H9 (cell line): ENCODE results near the gene MAPT. TPM values are rescaled to one million over a fixed set of nuclear protein-coding genes. Genes with fewer than 3 reads are reported as not detected.

Experiments
- DNase-seq: peaks from one replicate; pipeline ENCODE4 v3.0.0-alpha.2; 2017
- H2AFZ ChIP-seq: one replicate; pipeline ENCODE4 v1.6.1; 2013; ENCODE audit warnings: mild to moderate bottlenecking, low read length, control low read depth, moderate library complexity
- H2AK5ac ChIP-seq: 2 replicates; pipeline ENCODE4 v1.6.1; 2013; ENCODE audit warnings: low read length, control low read depth, mixed read lengths; ENCODE audit not compliant: insufficient read length
- H2BK120ac ChIP-seq: one replicate; pipeline ENCODE4 v1.6.1; 2013; ENCODE audit warnings: low read depth, mild to moderate bottlenecking, low read length, control low read depth, inconsistent platforms; ENCODE audit not compliant: poor library complexity, severe bottlenecking
- H2BK12ac ChIP-seq: 2 replicates; pipeline ENCODE4 v1.6.1; 2013; ENCODE audit warnings: low read length, control low read depth, mixed read lengths, low read depth; ENCODE audit not compliant: insufficient read length
- H2BK15ac ChIP-seq: 2 replicates; pipeline ENCODE4 v1.6.1; 2013; ENCODE audit warnings: low read depth, low read length, control low read depth
- H2BK20ac ChIP-seq: one replicate; pipeline ENCODE4 v1.6.1; 2013; ENCODE audit warnings: low read depth, mild to moderate bottlenecking, low read length, control low read depth, inconsistent platforms; ENCODE audit not compliant: poor library complexity, severe bottlenecking
- H2BK5ac ChIP-seq: 2 replicates; pipeline ENCODE4 v1.6.1; 2013; ENCODE audit warnings: low read length, control low read depth, mixed read lengths; ENCODE audit not compliant: insufficient read length
- H3K14ac ChIP-seq: 2 replicates; pipeline ENCODE4 v1.6.1; 2013; ENCODE audit warnings: low read length, control low read depth; ENCODE audit not compliant: insufficient read depth
- H3K18ac ChIP-seq: 2 replicates; pipeline ENCODE4 v1.6.1; 2013; ENCODE audit warnings: low read depth, mild to moderate bottlenecking, mixed read lengths, low read length, control low read depth; ENCODE audit not compliant: insufficient read length
- H3K23ac ChIP-seq: 2 replicates; pipeline ENCODE4 v1.6.1; 2013; ENCODE audit warnings: low read length, control low read depth, mixed read lengths, low read depth; ENCODE audit not compliant: insufficient read length
- H3K23me2 ChIP-seq: 2 replicates; pipeline ENCODE4 v1.6.1; 2013; ENCODE audit warnings: low read depth, mild to moderate bottlenecking, mixed read lengths, low read length, control low read depth; ENCODE audit not compliant: insufficient read length, poor library complexity, severe bottlenecking
- H3K27ac ChIP-seq: 2 replicates; pipeline ENCODE4 v1.5.1; 2013; ENCODE audit warnings: low read length, control low read depth, mixed read lengths, low read depth; ENCODE audit not compliant: insufficient read length
- H3K27me3 ChIP-seq: 2 replicates; pipeline ENCODE4 v1.6.1; 2013; ENCODE audit warnings: low read length, control low read depth, inconsistent platforms; ENCODE audit not compliant: insufficient read depth
- H3K4ac ChIP-seq: 2 replicates; pipeline ENCODE4 v1.6.1; 2013; ENCODE audit warnings: low read depth, mild to moderate bottlenecking, control low read depth, inconsistent platforms, low read length, moderate library complexity
- H3K4me1 ChIP-seq: 2 replicates; pipeline ENCODE4 v1.6.1; 2013; ENCODE audit warnings: low read length, control low read depth, inconsistent platforms; ENCODE audit not compliant: insufficient read depth
- H3K4me2 ChIP-seq: 2 replicates; pipeline ENCODE4 v1.6.1; 2013; ENCODE audit warnings: low read length, control low read depth, mixed read lengths; ENCODE audit not compliant: insufficient read length, insufficient read depth
- H3K56ac ChIP-seq: 2 replicates; pipeline ENCODE4 v1.6.1; 2013; ENCODE audit warnings: low read depth, mild to moderate bottlenecking, mixed read lengths, low read length, control low read depth; ENCODE audit not compliant: insufficient read length
- H3K79me1 ChIP-seq: 2 replicates; pipeline ENCODE4 v1.6.1; 2013; ENCODE audit warnings: low read depth, mild to moderate bottlenecking, moderate library complexity, low read length, control low read depth, inconsistent platforms; ENCODE audit not compliant: insufficient read depth, poor library complexity, severe bottlenecking
- H3K79me2 ChIP-seq: 2 replicates; pipeline ENCODE4 v1.6.1; 2013; ENCODE audit warnings: low read length, control low read depth, inconsistent platforms; ENCODE audit not compliant: insufficient read depth
- H3K9ac ChIP-seq: 2 replicates; pipeline ENCODE4 v1.6.1; 2013; ENCODE audit warnings: low read length, control low read depth, mixed read lengths; ENCODE audit not compliant: insufficient read length; ENCODE audit errors: extremely low read depth
- H3K9me3 ChIP-seq: one replicate; pipeline ENCODE4 v1.6.1; 2013; ENCODE audit warnings: low read depth, low read length, inconsistent platforms; ENCODE audit not compliant: control insufficient read depth
- H3T11ph ChIP-seq: one replicate; pipeline ENCODE4 v1.6.1; 2013; ENCODE audit warnings: mild to moderate bottlenecking, low read length, control low read depth, inconsistent platforms
- H4K20me1 ChIP-seq: one replicate; pipeline ENCODE4 v1.6.1; 2013; ENCODE audit not compliant: control insufficient read depth, insufficient read length, insufficient read depth
- H4K5ac ChIP-seq: 2 replicates; pipeline ENCODE4 v1.6.1; 2013; ENCODE audit warnings: low read depth, mild to moderate bottlenecking, mixed read lengths, low read length, control low read depth; ENCODE audit not compliant: insufficient read length
- H4K8ac ChIP-seq: replicated peaks from 2 replicates; pipeline ENCODE4 v1.6.1; 2013; ENCODE audit warnings: low read length, control low read depth, mixed read lengths, low read depth; ENCODE audit not compliant: insufficient read length
- H4K91ac ChIP-seq: 2 replicates; pipeline ENCODE4 v1.6.1; 2013; ENCODE audit warnings: low read depth, mild to moderate bottlenecking, moderate library complexity, mixed read lengths, low read length, control low read depth; ENCODE audit not compliant: insufficient read length
- H3K27ac Mint-ChIP-seq, 3 experiments: 2 replicates in 2 of 3; 3 replicates in 1 of 3; pipeline ENCODE4 v1.8.0; 2020 to 2021; ENCODE audit warnings: mixed read lengths in 3 of 3, mild to moderate bottlenecking in 1 of 3, moderate library complexity in 1 of 3
- H3K27me3 Mint-ChIP-seq: 2 replicates; pipeline ENCODE4 v1.8.0; 2021; ENCODE audit warnings: low read depth, mild to moderate bottlenecking, moderate library complexity, mixed read lengths
- H3K36me3 Mint-ChIP-seq, 3 experiments: 2 replicates in 2 of 3; 3 replicates in 1 of 3; pipeline ENCODE4 v1.8.0; 2020 to 2021; ENCODE audit warnings: low read depth in 3 of 3, mixed read lengths in 3 of 3; ENCODE audit not compliant: insufficient read depth in 1 of 3
- H3K4me1 Mint-ChIP-seq, 2 experiments: 2 replicates each; pipeline ENCODE4 v1.8.0; 2020; ENCODE audit warnings: mixed read lengths in 2 of 2
- H3K4me3 Mint-ChIP-seq, 2 experiments: 2 replicates in 1 of 2; 3 replicates in 1 of 2; pipeline ENCODE4 v1.8.0; 2020 to 2021; ENCODE audit warnings: mild to moderate bottlenecking in 2 of 2, mixed read lengths in 2 of 2, moderate library complexity in 1 of 2
- H3K9me3 Mint-ChIP-seq, 2 experiments: 2 replicates in 1 of 2; 3 replicates in 1 of 2; pipeline ENCODE4 v1.8.0; 2020; ENCODE audit warnings: mild to moderate bottlenecking in 2 of 2, mixed read lengths in 2 of 2, moderate library complexity in 1 of 2
- WGBS: extraction: QIAGEN DNeasy Blood & Tissue Kit; methylation state at CpG from one replicate; pipeline ENCODE4 v1.1.7; 2013; ENCODE audit warnings: missing lambda C conversion rate, low lambda C conversion rate, mixed read lengths; ENCODE audit not compliant: insufficient read length; ENCODE audit errors: extremely low coverage; 5-methylcytosine and 5-hydroxymethylcytosine counted together
- total RNA-seq: library from RNA; stranded (reverse); gene quantifications from 2 replicates; pipeline ENCODE4 v1.2.1, GENCODE V29; 2021
- TF ChIP-seq, protein P1 (sequence below): fragments of 200-600 bp; sonication (generic); conservative IDR thresholded peaks from 3 replicates; pipeline ENCODE4 v1.8.0; 2021; ENCODE audit warnings: antibody characterized with exemption, mild to moderate bottlenecking

Gene MAPT
- total RNA-seq, 1 experiment from 2014 or later = 1.6 TPM

DNA sequence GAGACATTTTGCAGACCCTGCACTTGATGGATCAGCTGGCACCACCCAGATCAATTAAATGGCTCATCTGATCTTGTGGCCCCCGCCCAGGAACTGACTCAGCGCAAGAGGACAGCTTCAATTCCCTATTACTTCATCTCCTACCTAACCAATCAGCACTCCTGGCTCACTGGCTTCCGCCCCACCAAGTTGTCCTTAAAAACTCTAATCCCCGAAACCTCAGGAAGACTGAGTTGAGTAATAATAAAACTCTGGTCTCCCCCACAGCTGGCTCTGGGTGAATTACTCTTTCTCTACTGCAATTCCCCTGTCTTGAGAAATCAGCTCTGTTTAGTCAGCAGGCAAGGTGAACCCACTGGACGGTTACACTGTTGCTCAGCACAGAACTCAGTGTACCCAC is 26.1 kb upstream of the MAPT start:
- no peaks in the 10 kb centered on the region for H4K20me1 ChIP-seq
- no peak overlapping the region for H2BK5ac ChIP-seq
- H3K9ac ChIP-seq = no peak overlapping the region
- H3K79me1 ChIP-seq = no peaks in the 10 kb centered on the region
- H3K27me3 Mint-ChIP-seq = peaks cover 2% of the 10 kb centered on the region; the same call in 1 of the 2 replicates
- TF ChIP-seq, protein P1, sequence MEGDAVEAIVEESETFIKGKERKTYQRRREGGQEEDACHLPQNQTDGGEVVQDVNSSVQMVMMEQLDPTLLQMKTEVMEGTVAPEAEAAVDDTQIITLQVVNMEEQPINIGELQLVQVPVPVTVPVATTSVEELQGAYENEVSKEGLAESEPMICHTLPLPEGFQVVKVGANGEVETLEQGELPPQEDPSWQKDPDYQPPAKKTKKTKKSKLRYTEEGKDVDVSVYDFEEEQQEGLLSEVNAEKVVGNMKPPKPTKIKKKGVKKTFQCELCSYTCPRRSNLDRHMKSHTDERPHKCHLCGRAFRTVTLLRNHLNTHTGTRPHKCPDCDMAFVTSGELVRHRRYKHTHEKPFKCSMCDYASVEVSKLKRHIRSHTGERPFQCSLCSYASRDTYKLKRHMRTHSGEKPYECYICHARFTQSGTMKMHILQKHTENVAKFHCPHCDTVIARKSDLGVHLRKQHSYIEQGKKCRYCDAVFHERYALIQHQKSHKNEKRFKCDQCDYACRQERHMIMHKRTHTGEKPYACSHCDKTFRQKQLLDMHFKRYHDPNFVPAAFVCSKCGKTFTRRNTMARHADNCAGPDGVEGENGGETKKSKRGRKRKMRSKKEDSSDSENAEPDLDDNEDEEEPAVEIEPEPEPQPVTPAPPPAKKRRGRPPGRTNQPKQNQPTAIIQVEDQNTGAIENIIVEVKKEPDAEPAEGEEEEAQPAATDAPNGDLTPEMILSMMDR = no peak
- no peak overlapping the region for H2AK5ac ChIP-seq
- no peak overlapping the region for H3K56ac ChIP-seq
- no peaks in the 10 kb centered on the region for H3K9me3 Mint-ChIP-seq
- H3K36me3 Mint-ChIP-seq = no peaks in the 10 kb centered on the region
- no peak overlapping the region for H3T11ph ChIP-seq
- no peaks in the 10 kb centered on the region for H3K27me3 ChIP-seq
- H2BK20ac ChIP-seq = no peak overlapping the region
- H3K27ac Mint-ChIP-seq = no peak overlapping the region; a peak in 1 of 7 replicates
- no peaks in the 10 kb centered on the region for H3K23me2 ChIP-seq
- H2BK15ac ChIP-seq = no peak overlapping the region
- H3K27ac ChIP-seq = no peak overlapping the region
- no peaks in the 10 kb centered on the region for H3K79me2 ChIP-seq
- no peaks in the 10 kb centered on the region for H3K9me3 ChIP-seq
- H4K8ac ChIP-seq = no peak overlapping the region
- H3K4me2 ChIP-seq = no peak overlapping the region
- H3K4me3 Mint-ChIP-seq = no peak overlapping the region
- no peak for DNase-seq
- no peak overlapping the region for H2AFZ ChIP-seq
- H3K23ac ChIP-seq = no peak overlapping the region
- H3K4me1 ChIP-seq = 0 out of 2 replicates have a peak, but pooled peaks cover 2% of the 10 kb centered on the region
- H4K91ac ChIP-seq = no peak overlapping the region
- no peak overlapping the region for H3K18ac ChIP-seq
- no peak overlapping the region for H2BK120ac ChIP-seq
- no peak overlapping the region for H2BK12ac ChIP-seq
- WGBS = no CpG with 5 or more reads among the region's 5 CpGs
- no peak overlapping the region for H3K4ac ChIP-seq
- no peak overlapping the region for H3K14ac ChIP-seq
- H3K4me1 Mint-ChIP-seq = peaks cover 35 to 44% of the 10 kb centered on the region in 2 experiments
- H4K5ac ChIP-seq = no peak overlapping the region
